Measurements from ENCODE around the gene BEAN1. TPM values are rescaled to one million over a fixed set of nuclear protein-coding genes. Genes with fewer than 3 reads are reported as not detected.

BEAN1 gene
- total and polyA plus RNA-seq, 12 donors: 0.11 to 0.54 (median 0.18) TPM; not detected in 2

DNA sequence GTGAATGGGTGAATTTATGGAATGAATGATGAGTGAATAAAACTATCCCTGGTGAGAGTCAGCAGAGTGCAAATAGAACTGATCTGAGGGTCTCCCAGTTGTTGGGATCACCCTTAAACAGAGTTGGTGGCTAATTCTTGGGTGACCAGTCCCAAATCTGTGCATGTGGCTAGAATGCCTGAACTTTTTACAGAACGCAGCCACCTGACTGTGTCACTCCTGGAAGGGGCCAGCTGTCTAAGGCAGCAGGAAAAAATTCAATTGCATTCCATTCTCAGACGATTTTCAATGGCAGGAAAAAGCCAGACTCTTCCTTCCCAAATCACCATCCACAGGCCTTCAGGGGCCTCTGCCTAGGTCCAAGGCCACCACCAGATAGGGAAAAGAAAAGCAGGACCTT is 43.5 kb downstream of the BEAN1 start:
- no peak overlapping the region for H3K27ac ChIP-seq
- no peaks in the 10 kb centered on the region for H3K4me1 ChIP-seq (replicated peaks in 1 of 2)
- no peak overlapping the region for H3K4me3 ChIP-seq
- peaks cover 4% of the 10 kb centered on the region for H3K27me3 ChIP-seq
- no peak for DNase-seq
- TF ChIP-seq POLR2A (IDR thresholded peaks at IDR 0.05): no peak
- TF ChIP-seq, protein P1, sequence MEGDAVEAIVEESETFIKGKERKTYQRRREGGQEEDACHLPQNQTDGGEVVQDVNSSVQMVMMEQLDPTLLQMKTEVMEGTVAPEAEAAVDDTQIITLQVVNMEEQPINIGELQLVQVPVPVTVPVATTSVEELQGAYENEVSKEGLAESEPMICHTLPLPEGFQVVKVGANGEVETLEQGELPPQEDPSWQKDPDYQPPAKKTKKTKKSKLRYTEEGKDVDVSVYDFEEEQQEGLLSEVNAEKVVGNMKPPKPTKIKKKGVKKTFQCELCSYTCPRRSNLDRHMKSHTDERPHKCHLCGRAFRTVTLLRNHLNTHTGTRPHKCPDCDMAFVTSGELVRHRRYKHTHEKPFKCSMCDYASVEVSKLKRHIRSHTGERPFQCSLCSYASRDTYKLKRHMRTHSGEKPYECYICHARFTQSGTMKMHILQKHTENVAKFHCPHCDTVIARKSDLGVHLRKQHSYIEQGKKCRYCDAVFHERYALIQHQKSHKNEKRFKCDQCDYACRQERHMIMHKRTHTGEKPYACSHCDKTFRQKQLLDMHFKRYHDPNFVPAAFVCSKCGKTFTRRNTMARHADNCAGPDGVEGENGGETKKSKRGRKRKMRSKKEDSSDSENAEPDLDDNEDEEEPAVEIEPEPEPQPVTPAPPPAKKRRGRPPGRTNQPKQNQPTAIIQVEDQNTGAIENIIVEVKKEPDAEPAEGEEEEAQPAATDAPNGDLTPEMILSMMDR (IDR thresholded peaks at IDR 0.05): no peak
- H3K9me3 ChIP-seq (replicated peaks in 1 of 3): no peaks in the 10 kb centered on the region
- 52 to 73% (median 69%) methylated on average over 2 of the region's 2 CpGs for WGBS, 4 donors
- intact Hi-C loops (cut with DNase I): loop anchor here in 1 of 2 donors (10.0 kb wide), 1 partner anchor 134 kb away; the partner anchor contains the start of gene CMTM3
- no peaks in the 10 kb centered on the region for H3K36me3 ChIP-seq (replicated peaks in 1 of 2)

DNA sequence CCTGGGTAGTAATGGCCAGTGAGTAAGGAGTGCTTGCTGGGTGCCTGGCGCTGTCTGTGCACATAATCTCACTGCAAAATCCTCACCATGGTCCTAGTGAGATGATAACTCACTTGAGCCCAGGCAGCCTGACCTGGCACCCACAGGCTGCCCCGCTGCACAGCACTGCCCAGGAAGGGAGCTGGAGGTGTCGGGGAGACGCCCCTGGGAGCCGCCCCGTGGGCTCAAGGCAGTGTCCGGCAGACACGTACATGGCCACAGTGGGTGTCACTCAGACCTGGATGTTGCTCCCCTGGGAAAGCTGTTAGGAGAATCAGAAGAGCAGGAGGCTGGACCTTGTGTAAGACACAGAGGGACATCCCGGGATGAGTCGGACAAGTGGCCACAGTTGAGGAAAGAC is 44.2 kb downstream of the BEAN1 start:
- intact Hi-C loops (cut with DNase I): loop anchor here in 1 of 2 donors (10.0 kb wide), 1 partner anchor 134 kb away; the partner anchor contains the start of gene CMTM3
- TF ChIP-seq, protein P1 (IDR thresholded peaks at IDR 0.05): no peak
- TF ChIP-seq POLR2A (IDR thresholded peaks at IDR 0.05): no peak
- 90 to 94% (median 92%) methylated on average over 2 to 10 of the region's 10 CpGs for WGBS, 4 donors

DNA sequence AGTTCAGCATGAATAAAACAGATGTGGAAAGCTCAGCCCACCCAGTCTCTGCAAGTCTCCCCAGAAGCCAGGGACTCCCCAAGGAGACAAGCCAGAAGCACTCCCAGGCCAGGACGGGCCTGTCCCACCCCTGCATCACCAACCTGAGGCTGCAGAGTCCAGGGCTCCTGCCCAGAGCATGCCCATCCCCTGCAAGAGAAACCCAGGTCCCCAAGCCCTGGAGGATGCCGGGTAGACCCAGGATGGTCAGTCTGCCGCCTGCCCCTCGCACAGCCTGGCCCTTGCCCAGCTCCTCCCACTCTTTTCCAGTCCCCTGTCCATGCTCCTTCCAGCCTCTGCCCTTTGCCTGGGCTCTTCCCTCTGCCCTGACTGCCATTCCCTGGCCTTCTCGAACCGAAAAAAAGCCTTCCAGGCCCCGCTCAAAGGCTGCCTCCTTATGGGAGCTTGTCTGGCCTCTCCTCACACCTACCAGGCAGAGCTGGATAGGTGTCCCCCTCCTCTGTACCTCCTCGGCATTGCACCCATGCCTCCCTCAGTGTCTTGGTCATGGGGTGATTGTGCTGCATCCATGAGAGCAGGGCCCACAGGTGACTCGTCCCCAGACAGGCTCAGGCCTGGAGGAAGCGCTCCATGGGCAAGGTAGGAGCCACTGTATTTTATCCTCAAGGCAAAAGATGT is 44.8 kb downstream of the BEAN1 start:
- Histone ChIP-seq H3K27ac (no peak overlapping the region), H3K36me3 (replicated peaks in 1 of 2) (no peaks in the 10 kb centered on the region), H3K9me3 (replicated peaks in 1 of 3) (no peaks in the 10 kb centered on the region), H3K27me3 (no peaks in the 10 kb centered on the region), H3K4me3 (no peak overlapping the region), H3K4me1 (replicated peaks in 1 of 2) (no peaks in the 10 kb centered on the region)
- no peak for DNase-seq
- 83 to 97% (median 89%) methylated on average over 5 to 10 of the region's 10 CpGs for WGBS, 4 donors
- TF ChIP-seq, protein P1 (IDR thresholded peaks at IDR 0.05): no peak
- no peak for TF ChIP-seq POLR2A (IDR thresholded peaks at IDR 0.05)
- intact Hi-C loops (cut with DNase I): loop anchor here in 1 of 2 donors (10.0 kb wide), 1 partner anchor 133 kb away; the partner anchor contains the start of gene CMTM3

More for the DNA sequence above, 44.2 kb downstream of the BEAN1 start:
- Histone ChIP-seq H3K27ac (no peak overlapping the region), H3K4me1 (replicated peaks in 1 of 2) (no peaks in the 10 kb centered on the region), H3K9me3 (replicated peaks in 1 of 3) (no peaks in the 10 kb centered on the region), H3K36me3 (replicated peaks in 1 of 2) (no peaks in the 10 kb centered on the region), H3K4me3 (no peak overlapping the region), H3K27me3 (peaks cover 4% of the 10 kb centered on the region)
- no peak for DNase-seq

DNA sequence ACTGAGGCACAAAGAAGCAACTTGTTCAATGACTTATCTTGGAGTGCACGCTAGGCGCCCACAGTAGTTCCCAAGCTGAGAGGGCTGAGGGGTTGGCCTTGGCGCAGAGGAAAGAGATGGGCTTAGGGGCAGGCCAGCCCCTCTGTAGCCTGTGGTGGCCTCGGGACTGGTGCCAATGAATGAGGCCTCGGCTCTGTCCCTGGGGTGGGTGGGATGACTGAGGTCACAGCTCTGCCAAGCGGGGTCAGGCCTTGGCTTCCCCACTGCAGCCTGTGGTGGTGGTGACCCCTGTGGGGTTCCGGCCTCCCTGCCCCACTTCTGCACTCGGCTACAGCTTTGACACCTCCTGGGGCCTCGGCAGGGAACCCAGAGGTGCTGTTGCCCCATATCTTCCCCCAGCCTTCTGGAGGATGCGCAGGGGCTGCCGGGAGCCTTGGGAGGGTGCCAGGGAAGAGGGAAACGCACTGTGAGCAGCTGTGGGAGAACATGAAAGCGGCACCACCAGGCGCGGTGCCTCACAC is 46.0 kb downstream of the BEAN1 start:
- no peak for TF ChIP-seq POLR2A (IDR thresholded peaks at IDR 0.05)
- no peak overlapping the region for H3K27ac ChIP-seq
- WGBS, 4 donors: 78 to 85% (median 82%) methylated on average over 7 to 15 of the region's 15 CpGs
- no peaks in the 10 kb centered on the region for H3K4me1 ChIP-seq (replicated peaks in 1 of 2)
- DNase-seq: no peak
- no peak overlapping the region for H3K4me3 ChIP-seq
- no peaks in the 10 kb centered on the region for H3K27me3 ChIP-seq
- intact Hi-C loops (cut with DNase I): loop anchor here in 1 of 2 donors (10.0 kb wide), 1 partner anchor 132 kb away; the partner anchor contains the start of gene CMTM3
- H3K9me3 ChIP-seq (replicated peaks in 1 of 3): no peaks in the 10 kb centered on the region
- H3K36me3 ChIP-seq (replicated peaks in 1 of 2): no peaks in the 10 kb centered on the region

All from adrenal gland (tissue), 12 donors.